Astrocyte (in vitro differentiated cells and primary cell): Measurements from ENCODE around the gene RSAD1.

Experiments used
- CTCF ChIP-seq: IDR thresholded peaks from 2 replicates; pipeline ENCODE4 v1.5.1; 2011; ENCODE audit warnings: low read depth, mild to moderate bottlenecking, inconsistent platforms, low read length, moderate library complexity; ENCODE audit not compliant: insufficient read depth
- EZH2 ChIP-seq: IDR thresholded peaks from 2 replicates; pipeline ENCODE4 v1.6.1; 2012; ENCODE audit warnings: mild to moderate bottlenecking, low read length, inconsistent platforms; ENCODE audit not compliant: insufficient read depth

DNA sequence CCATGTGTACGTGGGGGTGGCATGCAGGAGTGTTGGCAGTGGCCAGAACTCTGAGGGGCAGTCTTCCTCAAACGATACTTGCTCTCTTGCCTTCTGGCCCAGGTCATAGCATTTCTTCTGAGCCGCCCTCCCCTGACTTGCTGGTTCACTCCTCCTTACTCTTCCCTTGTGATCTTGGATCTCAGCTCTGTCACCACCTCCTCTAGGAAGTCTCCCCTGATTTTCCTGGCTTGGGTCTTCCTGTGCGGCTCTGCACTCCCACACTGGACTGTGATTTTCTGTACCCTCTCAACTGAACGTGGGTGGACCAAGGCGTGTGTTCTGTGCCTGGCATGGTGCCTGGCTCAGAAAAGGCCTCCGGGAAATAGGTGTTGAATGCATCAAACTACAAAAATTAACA, 56.7 kb downstream of the RSAD1 start:
- TF ChIP-seq CTCF (no peak), EZH2 (no peak)
